Measurements from ENCODE around the gene KCNQ5.

The KCNQ5 gene

GRCh38 chr6:72639920-72640614 lies 18.2 kb downstream of the KCNQ5 start:
- no peak for DNase-seq (ENCODE audit: low read depth)

- no peak for DNase-seq (ENCODE audit: low read depth)
Observed at GRCh38 chr6:72640615-72640930, 18.7 kb downstream of the KCNQ5 start.

DNA sequence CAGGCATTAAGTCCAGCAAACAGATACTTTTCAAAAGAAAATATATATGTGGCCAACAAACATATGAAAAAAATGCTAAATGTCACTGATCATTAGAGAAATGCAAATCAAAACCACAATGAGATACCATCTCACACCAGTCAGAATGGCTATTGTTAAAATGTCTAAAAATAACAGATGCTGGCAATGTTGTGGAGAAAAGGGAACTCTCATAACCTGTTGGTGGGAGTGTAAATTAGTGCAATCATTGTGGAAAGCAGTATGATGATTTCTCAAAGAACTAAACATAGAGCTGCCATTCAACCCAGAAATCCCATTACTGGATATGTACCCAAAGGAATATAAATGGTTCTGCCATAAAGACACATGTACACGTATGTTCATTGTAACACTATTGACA lies 20.6 kb downstream of the KCNQ5 start:
- no peak for DNase-seq (ENCODE audit: low read depth)

- DNase-seq (ENCODE audit: low read depth), result no peak
Observed at GRCh38 chr6:72643214-72643613, 21.4 kb downstream of the KCNQ5 start.

DNA sequence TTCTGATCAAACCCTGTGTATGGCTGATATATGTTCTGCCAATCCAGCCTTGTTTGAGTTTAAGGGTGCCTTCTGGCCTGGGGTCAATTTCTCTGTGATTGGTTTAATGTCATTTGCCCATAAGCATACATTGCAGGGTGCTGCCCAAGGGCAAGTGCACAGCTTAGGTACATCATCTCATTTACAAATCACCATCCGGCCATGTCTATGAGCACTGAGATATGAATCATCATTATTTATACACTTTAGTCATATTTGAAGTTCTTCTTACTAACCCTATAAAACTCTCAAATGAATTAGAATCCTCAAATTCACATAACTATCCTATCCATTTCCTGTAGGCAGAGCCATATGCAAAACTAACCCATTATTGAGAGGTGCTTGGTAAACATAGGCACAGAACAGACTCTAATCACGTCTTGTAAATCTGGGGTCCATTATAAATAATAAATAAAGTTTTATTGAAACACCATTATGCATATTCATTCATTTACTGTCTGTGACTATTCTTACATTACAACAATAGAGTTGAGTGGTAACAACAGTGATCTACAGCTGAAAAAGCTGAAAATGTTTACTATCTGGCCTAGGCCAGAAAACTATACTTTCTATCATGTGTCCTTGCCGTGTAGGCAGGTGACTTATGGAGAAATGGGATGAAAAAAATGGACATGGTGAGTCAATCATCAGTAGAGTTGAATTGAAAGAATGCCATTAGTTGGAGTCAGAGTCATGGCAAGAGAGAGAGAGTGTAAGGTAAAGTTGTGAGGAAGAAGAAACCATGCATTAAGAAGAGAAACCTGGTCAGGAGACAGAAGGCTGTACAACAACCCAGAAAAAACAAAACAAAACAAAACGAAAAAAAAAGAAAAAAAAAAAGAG lies 25.0 kb downstream of the KCNQ5 start:
- no peak for DNase-seq (ENCODE audit: low read depth)

- no peak for DNase-seq (ENCODE audit: low read depth)
Observed at GRCh38 chr6:72647489-72647888, 25.6 kb downstream of the KCNQ5 start.

GRCh38 chr6:72649032-72649984 lies 27.4 kb downstream of the KCNQ5 start:
- peak; percentile 63 for DNase-seq (ENCODE audit: low read depth)

DNA sequence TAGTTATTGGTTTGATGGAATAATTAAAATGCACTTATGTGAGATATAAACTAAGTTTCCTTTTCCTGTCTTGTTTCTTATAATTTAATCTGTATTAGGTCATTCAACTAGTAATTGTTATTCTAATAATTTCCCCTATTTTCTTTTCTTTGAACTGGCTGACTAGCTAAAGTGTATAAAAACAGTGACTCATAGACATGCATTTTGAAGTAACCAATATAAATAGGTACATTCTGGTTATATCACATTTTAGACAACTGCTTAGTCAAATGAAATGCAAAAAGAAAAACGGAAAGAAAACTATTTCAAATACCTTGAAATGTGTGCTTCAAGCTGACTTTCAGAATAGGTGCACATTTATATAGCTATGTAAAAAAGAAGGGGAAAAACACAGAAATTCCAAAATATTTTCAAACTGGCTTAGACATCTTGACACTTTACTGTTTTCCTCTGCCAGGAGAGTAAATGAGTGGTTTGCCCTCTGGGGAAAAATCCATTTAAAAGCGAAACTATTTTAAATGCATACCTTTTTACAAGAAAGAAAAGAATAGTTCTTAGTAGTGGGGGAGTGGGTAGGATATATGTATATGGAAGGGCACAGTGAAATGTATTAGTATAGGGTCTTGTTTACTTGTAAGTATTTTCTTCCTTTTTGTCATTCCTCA lies 28.3 kb downstream of the KCNQ5 start:
- no peak for DNase-seq (ENCODE audit: low read depth)

GRCh38 chr6:72651174-72651573 lies 29.3 kb downstream of the KCNQ5 start:
- no peak for DNase-seq (ENCODE audit: low read depth)

GRCh38 chr6:72651967-72652956 lies 30.4 kb downstream of the KCNQ5 start:
- no peak for DNase-seq (ENCODE audit: low read depth)

- DNase-seq (ENCODE audit: low read depth), result no peak
Observed at GRCh38 chr6:72653026-72653425, 31.2 kb downstream of the KCNQ5 start.

GRCh38 chr6:72654071-72654621 lies 32.3 kb downstream of the KCNQ5 start:
- DNase-seq (ENCODE audit: low read depth), result no peak

DNA sequence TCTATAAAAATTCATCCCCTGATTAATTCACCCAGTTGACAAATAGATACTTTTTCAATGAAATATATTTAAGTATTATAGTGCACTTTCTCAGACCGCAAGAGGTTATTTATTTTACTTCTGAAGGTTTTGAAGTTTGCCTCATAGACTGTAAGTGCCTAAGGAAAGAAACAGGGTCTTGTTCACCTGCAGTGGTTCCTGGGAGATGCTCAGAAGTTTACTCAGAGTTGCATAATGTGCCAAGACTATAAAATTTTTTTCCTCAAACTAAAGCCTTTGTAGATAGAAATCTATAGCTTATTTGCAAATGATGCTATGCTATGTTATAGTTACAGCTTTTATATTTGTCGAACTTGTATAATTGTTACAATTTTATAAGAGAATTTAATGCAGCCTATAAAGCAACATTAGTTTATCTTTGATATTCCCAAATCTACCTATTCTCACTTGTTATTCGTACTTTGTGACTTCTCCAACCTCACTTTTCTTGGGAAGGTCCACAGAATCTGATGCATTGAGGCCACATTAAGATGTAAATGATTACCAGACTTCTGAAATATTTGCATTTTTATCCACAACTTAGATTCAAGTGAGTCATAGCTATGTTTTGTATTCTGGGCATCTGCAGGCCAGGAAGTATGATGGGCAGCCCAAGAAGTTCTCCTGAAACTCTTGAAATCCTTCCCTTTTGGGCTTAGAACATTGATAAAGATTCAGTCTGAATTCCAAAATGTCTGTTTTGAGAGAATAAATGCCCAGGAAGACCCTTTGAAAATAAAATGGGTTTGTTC lies 35.7 kb downstream of the KCNQ5 start:
- no peak for DNase-seq (ENCODE audit: low read depth)

GRCh38 chr6:72659754-72660153 lies 37.9 kb downstream of the KCNQ5 start:
- DNase-seq (ENCODE audit: low read depth), result no peak

- DNase-seq (ENCODE audit: low read depth), result no peak
Observed at GRCh38 chr6:72661411-72661810, 39.5 kb downstream of the KCNQ5 start.

DNA sequence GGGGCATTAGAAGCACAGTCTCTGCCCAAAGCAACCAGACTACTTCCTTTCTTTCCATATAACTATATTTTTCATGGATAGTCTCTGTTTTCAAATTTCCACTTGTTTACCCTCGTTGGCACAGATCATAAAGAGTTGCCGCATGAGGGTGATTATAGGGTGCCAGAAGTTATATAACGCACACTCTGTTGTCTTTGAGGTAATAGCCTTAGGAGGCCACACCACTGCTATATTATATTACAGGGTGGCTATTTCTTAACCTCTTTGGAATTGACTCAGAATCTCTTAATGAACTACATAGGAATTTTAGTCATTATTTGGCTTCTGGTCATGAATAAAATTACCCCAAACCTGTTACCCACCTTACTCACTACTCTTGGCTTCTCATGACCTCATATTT lies 43.7 kb downstream of the KCNQ5 start:
- DNase-seq (ENCODE audit: low read depth), result no peak

DNA sequence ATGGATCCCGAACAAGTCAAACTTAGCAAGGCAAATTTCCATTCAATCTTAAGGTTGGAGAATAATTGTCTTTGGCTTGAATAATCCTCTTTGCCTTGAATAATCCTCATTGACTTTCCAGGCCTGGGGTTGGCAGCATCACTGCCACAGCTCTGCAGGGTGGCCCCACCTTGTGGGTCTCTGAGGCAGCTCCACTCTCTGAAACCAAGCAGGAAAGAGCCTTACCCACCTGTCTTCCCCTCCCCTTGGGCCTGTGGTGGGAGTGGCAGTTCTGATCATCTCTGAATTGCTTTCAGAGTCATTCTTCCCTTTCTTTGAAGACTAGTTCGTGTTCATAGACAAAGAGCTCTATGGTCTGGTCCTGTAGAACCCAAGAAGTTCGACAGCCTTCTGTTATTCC lies 47.5 kb downstream of the KCNQ5 start:
- DNase-seq (ENCODE audit: low read depth), result no peak

DNA sequence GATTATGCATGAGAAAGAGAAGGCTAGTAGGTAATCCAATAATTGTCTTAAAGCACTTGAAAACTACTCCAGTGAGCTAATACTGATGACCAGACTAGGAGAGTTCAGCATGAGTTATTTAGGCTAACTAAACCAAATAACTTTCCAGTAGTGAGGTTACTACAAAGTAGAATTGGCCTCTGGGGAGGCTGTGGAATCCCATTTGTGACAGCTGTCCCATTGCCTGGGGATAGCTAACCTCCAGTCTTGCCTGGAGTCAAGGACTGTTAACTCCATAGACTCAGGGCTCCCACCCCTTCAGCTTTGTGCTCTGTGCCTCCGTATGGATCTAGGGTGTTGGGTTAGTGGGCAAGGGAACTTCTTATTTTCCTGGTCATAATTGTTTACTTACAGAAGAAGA lies 51.0 kb downstream of the KCNQ5 start:
- DNase-seq (ENCODE audit: low read depth), result no peak

DNA sequence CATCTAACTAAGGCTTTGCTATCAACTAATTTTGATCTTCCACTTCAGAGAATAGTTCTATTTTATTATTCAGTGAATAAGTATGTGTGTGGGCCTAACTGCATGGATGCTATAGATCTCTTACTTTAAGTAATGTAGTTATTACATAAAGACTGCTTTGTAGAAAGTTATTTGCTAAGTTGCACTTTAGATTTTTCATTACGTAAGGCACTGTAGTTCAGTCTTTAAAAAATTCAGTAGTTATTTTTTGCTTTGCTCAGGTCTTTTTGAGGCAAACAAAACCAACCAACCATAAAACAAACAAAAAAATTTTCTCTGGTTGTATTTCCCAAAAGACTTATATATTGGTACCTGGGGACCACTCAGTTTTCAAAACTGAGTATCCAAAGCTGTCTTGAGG lies 53.0 kb downstream of the KCNQ5 start:
- no peak for DNase-seq (ENCODE audit: low read depth)

DNA sequence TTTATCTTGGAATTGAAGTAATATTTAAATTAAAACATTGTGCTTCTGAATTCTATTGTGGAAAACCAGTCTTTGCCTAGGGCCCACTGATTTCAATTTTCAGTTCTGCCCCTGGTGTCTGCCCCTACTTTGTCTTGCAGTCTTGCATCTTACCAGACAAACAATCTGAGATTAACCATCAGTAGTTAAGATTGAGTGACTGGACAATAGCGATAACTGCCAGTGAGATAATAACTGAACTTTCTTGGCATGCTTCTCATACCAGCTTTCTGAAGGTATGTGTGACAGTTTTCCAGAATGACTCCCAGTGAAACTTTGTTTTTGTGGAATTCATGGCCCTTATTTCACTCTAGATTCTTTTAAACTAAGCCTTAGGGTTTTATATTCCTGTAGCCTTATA lies 53.5 kb downstream of the KCNQ5 start:
- DNase-seq (ENCODE audit: low read depth), result no peak
